HepG2 (cell line): Measurements from ENCODE around the gene SPDYE17.
"Not testable (repeated sequence)": the region's sequence is repeated elsewhere in the genome, so short reads cannot be mapped to it uniquely, and the experiment has no call there.

Experiments used
- FOSL2 ChIP-seq: sonication (generic); formaldehyde crosslinking; IDR thresholded peaks from 2 replicates; pipeline ENCODE4 v1.4.0; 2020; ENCODE audit warnings: missing genetic modification reagents
- REST ChIP-seq, 2 experiments: IDR thresholded peaks; 2 replicates each; pipeline ENCODE4 v1.6.1; 2011 to 2012; ENCODE audit warnings: low read length in 2 of 2, borderline replicate concordance in 1 of 2, low read depth in 1 of 2, mild to moderate bottlenecking in 1 of 2, moderate library complexity in 1 of 2
- ZNF230 ChIP-seq: sonication (generic); formaldehyde crosslinking; IDR thresholded peaks from 2 replicates; pipeline ENCODE4 v1.4.0; 2020; ENCODE audit warnings: mild to moderate bottlenecking, missing genetic modification reagents
- TF ChIP-seq, protein P1 (sequence below): sonication (generic); formaldehyde crosslinking; IDR thresholded peaks from 2 replicates; pipeline ENCODE4 v1.5.0; 2020; ENCODE audit warnings: mild to moderate bottlenecking, missing genetic modification reagents, moderate library complexity

DNA sequence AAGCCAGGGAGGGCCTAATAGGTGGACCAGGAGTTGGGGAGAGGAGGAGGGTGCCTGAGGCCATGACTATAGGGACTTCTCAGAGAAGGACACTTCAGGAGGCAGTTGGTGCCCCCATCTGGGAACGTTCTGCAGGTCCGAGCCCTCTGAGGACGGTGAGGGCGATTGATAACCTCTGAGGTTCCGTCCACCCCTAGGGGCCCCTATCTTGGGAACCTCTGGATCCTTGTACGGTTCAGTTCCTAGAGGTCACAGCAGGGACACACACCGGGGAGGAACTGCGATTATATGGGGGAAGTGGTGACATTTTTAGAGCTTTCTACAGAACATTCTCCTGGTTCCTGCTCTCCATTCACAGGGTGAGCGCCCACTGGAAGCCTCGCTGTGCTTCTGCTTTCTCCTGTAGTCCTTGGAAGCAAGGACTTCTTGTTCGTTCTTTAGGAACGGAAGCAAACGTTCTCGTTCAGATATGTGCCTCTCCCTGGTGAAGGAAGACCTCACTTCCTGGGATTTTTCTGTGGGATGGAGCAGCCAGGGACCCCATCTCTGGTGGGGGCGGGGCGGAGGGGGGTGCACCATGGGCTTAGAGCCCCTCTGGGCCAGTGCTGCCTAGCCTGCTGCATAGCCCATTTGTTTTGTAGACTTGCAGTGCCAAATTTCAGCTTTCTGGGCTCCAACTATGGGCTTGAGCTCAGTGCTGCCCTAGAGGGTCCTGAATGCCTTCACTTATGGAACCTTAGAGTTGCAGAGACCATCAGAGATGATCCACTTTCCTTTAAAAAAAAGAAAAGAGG is 46.0 kb downstream of the SPDYE17 start:
- not testable (repeated sequence) for TF ChIP-seq FOSL2 (CRISPR knock-in tag); ZNF230; REST (IDR thresholded peaks at IDR 0.05; ENCODE audit: borderline replicate concordance in 1 of 2, low read depth in 1 of 2, low read length in 2 of 2)
- TF ChIP-seq, protein P1, sequence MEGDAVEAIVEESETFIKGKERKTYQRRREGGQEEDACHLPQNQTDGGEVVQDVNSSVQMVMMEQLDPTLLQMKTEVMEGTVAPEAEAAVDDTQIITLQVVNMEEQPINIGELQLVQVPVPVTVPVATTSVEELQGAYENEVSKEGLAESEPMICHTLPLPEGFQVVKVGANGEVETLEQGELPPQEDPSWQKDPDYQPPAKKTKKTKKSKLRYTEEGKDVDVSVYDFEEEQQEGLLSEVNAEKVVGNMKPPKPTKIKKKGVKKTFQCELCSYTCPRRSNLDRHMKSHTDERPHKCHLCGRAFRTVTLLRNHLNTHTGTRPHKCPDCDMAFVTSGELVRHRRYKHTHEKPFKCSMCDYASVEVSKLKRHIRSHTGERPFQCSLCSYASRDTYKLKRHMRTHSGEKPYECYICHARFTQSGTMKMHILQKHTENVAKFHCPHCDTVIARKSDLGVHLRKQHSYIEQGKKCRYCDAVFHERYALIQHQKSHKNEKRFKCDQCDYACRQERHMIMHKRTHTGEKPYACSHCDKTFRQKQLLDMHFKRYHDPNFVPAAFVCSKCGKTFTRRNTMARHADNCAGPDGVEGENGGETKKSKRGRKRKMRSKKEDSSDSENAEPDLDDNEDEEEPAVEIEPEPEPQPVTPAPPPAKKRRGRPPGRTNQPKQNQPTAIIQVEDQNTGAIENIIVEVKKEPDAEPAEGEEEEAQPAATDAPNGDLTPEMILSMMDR, result not testable (repeated sequence)
